GM12875 (cell line): Measurements from ENCODE around the gene SAFB2.

ENCODE experiments used
- H3K4me3 ChIP-seq: one replicate; pipeline ENCODE4 v1.5.1; 2011; ENCODE audit warnings: low read depth, low read length, control low read depth
- CTCF ChIP-seq: IDR thresholded peaks from 2 replicates; pipeline ENCODE4 v1.5.1; 2011; ENCODE audit warnings: low read depth, mild to moderate bottlenecking, control low read depth, inconsistent platforms, low read length, moderate library complexity, borderline replicate concordance; ENCODE audit not compliant: insufficient read depth

Gene SAFB2

DNA sequence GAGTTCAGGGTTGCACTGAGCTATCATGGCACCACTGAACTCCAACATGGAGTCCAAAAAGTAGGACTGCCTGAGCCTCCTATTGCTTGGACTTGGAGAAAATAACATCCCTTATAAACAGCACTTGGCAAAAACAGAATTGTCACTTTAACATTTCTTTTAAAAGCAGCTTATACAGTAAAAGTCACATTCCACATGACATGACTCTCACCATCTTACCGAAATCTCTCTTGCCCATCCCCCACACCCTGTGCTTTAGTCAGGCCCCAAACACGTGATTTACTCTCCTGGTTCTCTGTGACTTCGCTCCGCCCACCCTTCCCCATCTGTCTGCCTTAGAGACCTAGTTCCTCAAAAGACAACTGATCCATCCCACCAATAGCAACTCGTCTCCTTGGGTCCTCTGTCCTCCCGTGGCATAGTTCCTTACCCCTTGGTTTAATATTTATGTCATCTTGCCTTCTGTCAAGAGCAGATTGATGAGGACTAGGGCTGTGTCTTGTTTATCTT lies 4.9 kb upstream of the SAFB2 start:
- no peak for TF ChIP-seq CTCF
- H3K4me3 ChIP-seq = no peak overlapping the region

DNA sequence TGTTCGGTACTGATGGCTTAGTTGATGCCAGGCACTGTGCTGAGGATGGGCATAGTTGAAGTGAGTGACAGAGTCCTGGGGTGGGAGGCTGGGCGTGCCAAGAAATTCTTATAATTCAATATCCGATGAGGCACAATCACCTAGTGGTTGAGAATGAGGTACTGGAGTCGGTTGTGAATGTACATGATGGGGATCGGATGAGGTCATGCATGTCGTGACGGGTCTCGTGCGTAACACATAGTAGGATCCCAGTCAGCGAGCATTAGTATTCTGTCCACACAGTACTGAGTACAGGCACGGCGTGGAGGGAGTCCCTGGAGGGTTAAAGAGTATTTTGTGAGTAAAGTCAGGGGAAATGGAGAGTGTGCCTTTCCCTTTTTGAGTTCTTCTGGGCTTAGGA lies 3.1 kb upstream of the SAFB2 start:
- H3K4me3 ChIP-seq = no peak overlapping the region

DNA sequence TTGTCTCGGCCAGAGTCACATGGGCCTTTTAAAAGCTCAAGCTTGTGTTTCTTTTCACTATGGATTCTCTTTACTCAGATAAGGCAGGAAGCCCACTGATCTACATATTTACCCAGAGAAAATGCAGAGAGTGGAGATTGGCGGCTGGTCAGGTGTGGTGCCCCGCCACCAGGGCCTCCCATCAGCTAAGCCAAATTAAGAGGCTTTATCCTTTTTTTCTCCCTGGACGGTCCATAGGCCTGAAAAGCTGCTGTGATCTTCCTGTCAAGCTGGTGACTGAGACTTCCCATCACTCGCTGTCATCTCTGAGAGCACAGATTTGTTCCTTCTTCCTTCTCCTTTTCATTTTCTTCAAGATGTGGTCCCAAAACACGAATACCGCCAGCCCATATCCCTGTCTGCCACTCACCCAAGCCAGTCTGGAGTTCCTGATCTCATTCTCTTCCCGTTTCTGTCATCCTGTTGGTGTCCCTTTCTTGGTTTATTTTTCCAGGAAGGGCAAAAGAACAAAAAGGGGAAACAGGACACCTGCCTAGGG lies 2.2 kb upstream of the SAFB2 start:
- H3K4me3 ChIP-seq = peak overlapping the region; percentile 96
- TF ChIP-seq CTCF = no peak

More for the DNA sequence above, 3.1 kb upstream of the SAFB2 start:
- TF ChIP-seq CTCF = no peak

- TF ChIP-seq CTCF = no peak
- H3K4me3 ChIP-seq = peak overlapping the region; percentile 96
These were observed 1.6 kb upstream of the SAFB2 start for GRCh38 chr19:5624018-5624663.

- no peak for TF ChIP-seq CTCF
These were observed 931 bp upstream of the SAFB2 start for GRCh38 chr19:5623397-5624017.

GRCh38 chr19:5621945-5622464 lies 571 bp downstream of the SAFB2 start:
- H3K4me3 ChIP-seq = peak overlapping the region; percentile 96
- TF ChIP-seq CTCF = no peak

More at GRCh38 chr19:5623397-5624017, 931 bp upstream of the SAFB2 start:
- peak overlapping the region; percentile 96 for H3K4me3 ChIP-seq
